ENCODE data around the gene NIFK. TPM values are rescaled to one million over a fixed set of nuclear protein-coding genes. Genes with fewer than 3 reads are reported as not detected.
"Not testable (repeated sequence)": the region's sequence is repeated elsewhere in the genome, so short reads cannot be mapped to it uniquely, and the experiment has no call there.

Gene NIFK
- total RNA-seq, 1 donor from 2014 or later, result 22.8 TPM

GRCh38 chr2:121716126-121716525, 20.5 kb downstream of the NIFK start:
- no peaks in the 10 kb centered on the region for H3K27me3 ChIP-seq (ENCODE audit: low read depth)
- intact Hi-C loops (cut with micrococcal nuclease), result loop anchor here (5.0 kb wide), 1 partner anchor 314 kb away; no protein-coding TSS in a partner anchor
- no peak for TF ChIP-seq CTCF (IDR thresholded peaks at IDR 0.05; ENCODE audit: borderline replicate concordance)
- H3K4me3 ChIP-seq, result no peak overlapping the region
- DNase-seq, result no peak
- no peaks in the 10 kb centered on the region for H3K9me3 ChIP-seq (replicated peaks)
- H3K36me3 ChIP-seq, result no peaks in the 10 kb centered on the region
- peaks cover 16% of the 10 kb centered on the region for H3K4me1 ChIP-seq
- peak overlapping the region; percentile 42 for H3K27ac ChIP-seq (replicated peaks)

GRCh38 chr2:121711481-121711880, 25.2 kb downstream of the NIFK start:
- H3K9me3 ChIP-seq (replicated peaks); H3K27me3 ChIP-seq (ENCODE audit: low read depth); H3K4me3 ChIP-seq; DNase-seq; intact Hi-C loops (cut with micrococcal nuclease); H3K36me3 ChIP-seq; H3K4me1 ChIP-seq; H3K27ac ChIP-seq (replicated peaks): not testable (repeated sequence)

DNA sequence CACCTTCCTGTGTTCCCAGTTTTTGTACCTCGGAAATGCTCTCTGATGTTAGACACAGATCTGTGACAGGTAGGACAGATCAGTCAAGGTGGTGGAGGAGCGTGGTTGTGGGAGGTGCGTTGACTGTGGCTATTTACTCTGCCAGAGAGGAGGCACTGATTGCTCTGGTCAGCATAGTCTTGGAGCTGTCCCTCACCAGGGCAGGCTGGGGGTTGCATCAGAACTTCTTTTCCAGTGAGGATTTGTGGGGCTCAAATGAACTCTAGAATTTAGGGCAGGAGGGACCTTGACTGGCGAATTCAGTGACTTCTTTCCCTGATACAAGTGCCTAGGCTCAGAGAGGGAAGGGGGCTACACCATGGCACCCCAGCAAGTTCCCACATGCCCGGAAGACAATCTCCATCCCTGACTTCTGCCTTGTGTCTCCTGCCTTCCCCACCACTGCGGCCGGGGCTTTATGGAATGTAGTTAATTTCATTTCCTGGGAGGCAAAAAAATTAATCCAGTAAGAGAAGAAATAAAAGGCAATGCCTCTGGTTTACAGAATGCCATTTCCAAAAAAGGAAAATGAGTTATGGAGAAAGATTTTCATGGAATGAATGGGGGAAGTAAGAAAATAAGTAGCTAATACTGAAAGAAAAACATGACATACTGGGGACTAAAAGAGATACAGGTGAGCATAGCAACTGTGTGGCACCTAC, 26.1 kb downstream of the NIFK start:
- no peaks in the 10 kb centered on the region for H3K9me3 ChIP-seq (replicated peaks)
- no peaks in the 10 kb centered on the region for H3K36me3 ChIP-seq
- intact Hi-C loops (cut with micrococcal nuclease), result no loop called here
- no peak for TF ChIP-seq CTCF (IDR thresholded peaks at IDR 0.05; ENCODE audit: borderline replicate concordance)
- DNase-seq, result no peak
- no peaks in the 10 kb centered on the region for H3K27me3 ChIP-seq (ENCODE audit: low read depth)
- H3K4me1 ChIP-seq, result no peaks in the 10 kb centered on the region
- no peak overlapping the region for H3K27ac ChIP-seq (replicated peaks)
- no peak overlapping the region for H3K4me3 ChIP-seq

- no peak overlapping the region for H3K4me3 ChIP-seq
- no peaks in the 10 kb centered on the region for H3K4me1 ChIP-seq
- no peak overlapping the region for H3K27ac ChIP-seq (replicated peaks)
- H3K27me3 ChIP-seq (ENCODE audit: low read depth), result no peaks in the 10 kb centered on the region
- intact Hi-C loops (cut with micrococcal nuclease), result no loop called here
- no peaks in the 10 kb centered on the region for H3K36me3 ChIP-seq
- no peaks in the 10 kb centered on the region for H3K9me3 ChIP-seq (replicated peaks)
- no peak for DNase-seq
- no peak for TF ChIP-seq CTCF (IDR thresholded peaks at IDR 0.05; ENCODE audit: borderline replicate concordance)
These were observed 26.8 kb downstream of the NIFK start for GRCh38 chr2:121709776-121710469.

DNA sequence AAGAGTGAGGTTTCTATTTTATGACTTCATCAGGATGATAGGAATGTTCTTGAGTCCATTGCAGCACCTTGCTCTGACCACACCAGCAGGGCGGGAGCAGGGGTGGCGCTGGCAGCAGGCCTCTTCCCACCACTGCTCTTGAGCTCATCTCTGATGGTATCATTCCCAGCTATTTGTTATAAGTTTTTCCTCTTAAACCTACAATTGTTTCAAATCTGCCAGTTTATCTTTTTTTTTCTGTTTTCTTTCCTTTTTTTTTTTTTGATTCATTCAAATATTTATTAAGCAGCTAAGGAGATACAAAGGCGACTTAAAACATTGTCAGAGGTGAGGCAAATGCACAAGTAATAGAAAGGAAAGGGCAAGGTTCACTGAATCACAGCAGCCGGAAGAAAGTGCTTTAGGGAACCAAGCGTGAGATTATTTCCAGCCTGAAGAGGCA, 28.7 kb downstream of the NIFK start:
- DNase-seq, result no peak
- H3K27me3 ChIP-seq (ENCODE audit: low read depth), result no peaks in the 10 kb centered on the region
- no peak overlapping the region for H3K27ac ChIP-seq (replicated peaks)

More for the DNA sequence above, 28.7 kb downstream of the NIFK start:
- no peak for TF ChIP-seq CTCF (IDR thresholded peaks at IDR 0.05; ENCODE audit: borderline replicate concordance)
- H3K4me1 ChIP-seq, result no peaks in the 10 kb centered on the region
- H3K36me3 ChIP-seq, result no peaks in the 10 kb centered on the region
- no peak overlapping the region for H3K4me3 ChIP-seq
- intact Hi-C loops (cut with micrococcal nuclease), result no loop called here
- no peaks in the 10 kb centered on the region for H3K9me3 ChIP-seq (replicated peaks)
